NCI-H146 (cell line): ENCODE measurements around the gene PET100.
A peak's percentile ranks its signal among the peaks of the same experiment; 100 is the strongest.

ENCODE experiments used
- DNase-seq: peaks from one replicate; lab custom pipeline; 2025; lab: John Stamatoyannopoulos, UW

The PET100 gene

DNA sequence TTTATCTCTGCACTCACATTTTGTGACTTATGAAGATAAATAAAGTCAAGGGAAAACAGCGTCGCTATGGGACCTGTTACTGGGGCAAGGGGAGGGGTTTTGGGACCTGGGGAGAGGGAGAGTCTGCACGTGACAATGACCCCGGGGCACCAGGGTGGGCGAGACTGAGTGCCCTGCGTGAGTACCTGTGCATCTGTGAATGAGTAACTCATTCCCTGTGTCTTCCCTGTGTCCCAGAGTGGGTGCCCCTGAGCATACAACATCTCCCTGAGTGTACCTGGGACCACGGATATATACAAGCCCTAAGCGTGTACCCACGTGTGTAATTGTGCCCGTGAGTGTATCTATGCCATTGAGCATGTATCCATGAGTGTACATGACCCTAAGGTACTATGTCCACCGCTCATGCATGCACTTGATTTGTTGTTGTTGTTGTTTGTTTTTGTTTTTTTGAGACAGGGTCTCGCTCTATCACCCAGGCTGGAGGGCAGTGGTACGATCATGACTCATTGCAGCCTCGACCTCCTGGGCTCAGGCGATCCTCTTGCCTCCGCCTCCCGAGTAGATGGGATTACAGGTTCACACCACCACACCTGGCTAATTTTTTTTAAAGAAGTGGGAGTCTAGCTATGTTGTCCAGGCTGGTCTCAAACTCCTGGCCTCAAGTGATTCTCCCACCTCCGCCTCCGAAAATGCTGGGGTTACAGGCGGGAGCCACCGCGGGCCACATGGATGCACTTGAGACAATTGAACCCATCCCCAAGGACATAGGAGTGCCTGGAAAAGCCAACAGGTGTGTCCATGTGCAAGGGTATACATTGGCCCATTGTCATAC is 50.4 kb downstream of the PET100 start:
- no peak for DNase-seq

DNA sequence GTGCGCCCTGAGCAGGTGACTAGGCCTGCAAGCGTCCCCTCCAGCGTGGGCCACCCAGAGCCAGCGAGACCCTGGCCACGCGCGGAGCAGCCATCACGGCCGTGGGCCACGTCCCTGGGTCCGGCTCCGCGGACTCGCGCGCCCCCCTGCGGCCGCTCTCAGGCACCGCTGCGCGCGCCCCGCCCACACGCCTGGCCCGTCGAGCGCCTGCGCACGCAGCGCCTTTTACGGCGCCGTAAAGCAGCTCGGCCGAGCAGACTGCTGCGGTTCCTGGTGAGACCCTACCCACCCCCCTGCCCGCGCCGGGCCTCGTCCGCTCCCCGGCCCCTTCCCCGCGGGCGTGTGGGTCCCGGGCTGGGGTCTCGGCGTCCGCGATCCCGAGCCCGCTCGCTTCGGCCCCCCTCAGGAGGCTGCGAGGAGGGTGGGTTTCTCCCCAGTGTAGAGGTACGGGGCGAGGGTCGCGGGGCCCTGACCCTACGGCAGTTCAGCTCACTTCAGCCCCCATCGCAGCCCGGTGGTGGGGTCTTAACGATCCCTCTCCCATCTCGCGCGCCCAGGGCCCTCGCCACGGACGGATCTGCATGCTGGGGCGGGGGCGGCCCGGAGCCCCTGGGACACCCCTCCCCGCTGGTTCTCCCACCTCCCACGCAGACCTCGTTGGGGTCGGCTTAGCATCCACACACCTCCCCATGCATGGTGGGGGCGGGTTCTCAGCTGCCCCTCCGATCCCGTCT is 51.2 kb downstream of the PET100 start, which contains the start of gene TRAPPC5:
Gene TRAPPC5, plus strand, starts transcription at position 228 of the 734 bp plus-strand sequence. CDS start 1,421 bp downstream, outside the sequence.
- peak; percentile 67 for DNase-seq
